Activated effector memory CD4-positive, alpha-beta T cell treated with Interleukin-2 at 50 U/mL for 16 hours (primary cell): ENCODE data around the gene FAM240A.
A peak's percentile ranks its signal among the peaks of the same experiment; 100 is the strongest.

ENCODE experiments used
- DNase-seq: peaks from one replicate; pipeline ENCODE4 v3.0.0-alpha.2; 2020

The FAM240A gene

DNA sequence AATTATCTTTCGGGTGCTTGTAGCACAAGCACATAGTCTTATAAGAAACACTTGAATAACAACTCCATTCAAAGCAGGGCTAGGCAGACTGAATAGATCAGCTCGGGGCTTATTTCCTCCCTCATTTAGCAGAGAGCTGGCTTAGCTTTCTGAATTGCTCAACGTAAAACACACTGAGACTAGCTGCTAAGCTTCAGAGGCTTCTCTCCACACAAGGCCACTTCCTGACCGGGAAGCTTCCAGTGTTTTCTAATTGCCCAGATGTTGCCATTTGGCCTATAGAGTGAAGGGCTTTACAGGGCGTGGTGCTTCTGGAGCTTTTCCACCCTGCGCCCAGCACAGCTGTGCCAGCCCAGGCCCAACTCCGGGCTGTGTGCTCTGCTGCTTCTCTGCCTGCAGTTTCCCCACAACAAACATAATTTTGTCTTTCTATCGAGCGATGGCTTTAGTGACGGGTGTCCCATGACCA is 16.6 kb downstream of the FAM240A start:
- DNase-seq, result no peak

DNA sequence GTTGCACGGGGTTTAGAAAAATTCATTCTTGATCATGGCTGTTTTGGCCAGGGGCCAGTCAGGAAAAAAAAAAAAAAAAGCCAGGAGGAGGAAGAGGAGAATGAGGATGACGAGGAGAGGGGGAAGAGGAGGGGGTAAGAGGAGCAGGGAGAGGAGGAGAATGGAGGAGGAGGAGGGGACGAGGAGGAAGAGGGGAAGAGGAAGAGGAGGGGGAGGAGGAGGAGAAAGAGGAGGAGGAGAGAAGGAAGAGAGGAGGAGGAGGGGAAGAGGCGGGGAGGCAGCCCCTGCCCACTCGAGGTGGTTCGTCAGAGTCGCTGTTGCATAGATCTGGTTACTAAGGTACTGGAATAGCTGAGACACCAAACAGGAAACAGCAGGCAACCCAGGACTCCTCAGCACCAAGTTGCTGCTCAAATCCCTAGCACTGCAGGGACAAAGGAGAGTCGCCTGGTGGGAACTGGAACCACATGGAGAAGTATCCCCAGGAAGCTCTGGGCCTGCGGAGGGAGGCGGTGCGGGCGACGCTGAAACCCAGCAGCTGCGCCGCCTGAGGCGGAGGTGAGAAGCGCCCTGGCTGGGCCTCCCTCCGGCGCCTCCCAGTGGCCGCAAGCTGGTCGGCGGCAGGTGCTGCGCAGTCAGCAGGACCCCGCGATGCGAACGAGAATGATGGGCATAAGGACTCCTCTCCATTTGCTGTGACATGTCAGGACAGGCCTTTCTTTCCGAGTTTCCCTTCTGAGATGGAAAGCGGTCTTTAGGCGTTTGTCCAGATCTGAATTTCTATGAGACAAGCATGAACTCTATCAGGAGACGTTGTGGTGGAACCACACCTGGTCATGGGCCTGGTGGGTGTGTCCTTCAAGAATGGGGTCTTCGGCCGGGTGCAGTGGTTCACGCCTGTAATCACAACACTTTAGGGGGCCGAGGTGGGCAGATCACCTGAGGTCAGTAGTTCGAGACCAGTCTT is 17.5 kb downstream of the FAM240A start:
- peak; percentile 70 for DNase-seq

DNA sequence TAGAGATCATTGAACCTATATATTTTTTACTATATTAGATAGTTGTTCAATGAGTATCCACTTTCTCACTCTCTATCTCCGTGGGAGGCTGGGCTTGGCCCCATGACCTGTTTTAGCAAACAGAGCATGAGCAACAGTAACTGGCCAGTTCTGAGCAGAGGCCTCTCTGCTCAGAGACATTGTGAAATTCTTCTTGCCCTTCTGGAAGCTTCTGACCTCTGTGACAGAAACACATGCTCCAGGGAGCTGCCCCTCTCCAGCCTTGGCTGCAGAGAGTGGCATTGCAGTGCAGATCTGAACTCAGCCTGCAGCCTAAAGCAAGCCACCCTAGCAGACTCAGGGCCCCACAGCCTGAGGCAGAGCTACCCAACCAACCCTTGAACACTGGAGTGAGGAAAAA is 20.5 kb downstream of the FAM240A start:
- DNase-seq, result no peak

DNA sequence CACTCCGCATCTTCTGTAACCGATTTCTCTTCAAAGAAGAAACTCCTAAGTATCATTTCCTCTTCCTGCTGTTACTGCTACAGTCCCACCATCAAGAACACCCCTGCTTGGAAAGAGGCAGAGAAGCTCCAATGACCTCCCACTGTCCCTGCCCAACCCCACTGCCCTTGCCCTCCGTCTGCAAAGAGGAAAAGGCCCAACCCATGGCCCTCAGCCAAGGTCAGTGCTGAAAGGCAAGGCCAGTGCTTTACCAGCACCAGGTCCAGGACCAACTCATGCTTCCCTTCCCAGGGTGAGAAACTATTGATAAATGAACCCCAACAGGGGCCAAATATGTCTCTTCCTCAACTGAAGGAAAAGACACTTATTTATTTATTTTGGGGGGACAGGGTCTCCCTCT is 22.5 kb downstream of the FAM240A start:
- DNase-seq, result no peak

DNA sequence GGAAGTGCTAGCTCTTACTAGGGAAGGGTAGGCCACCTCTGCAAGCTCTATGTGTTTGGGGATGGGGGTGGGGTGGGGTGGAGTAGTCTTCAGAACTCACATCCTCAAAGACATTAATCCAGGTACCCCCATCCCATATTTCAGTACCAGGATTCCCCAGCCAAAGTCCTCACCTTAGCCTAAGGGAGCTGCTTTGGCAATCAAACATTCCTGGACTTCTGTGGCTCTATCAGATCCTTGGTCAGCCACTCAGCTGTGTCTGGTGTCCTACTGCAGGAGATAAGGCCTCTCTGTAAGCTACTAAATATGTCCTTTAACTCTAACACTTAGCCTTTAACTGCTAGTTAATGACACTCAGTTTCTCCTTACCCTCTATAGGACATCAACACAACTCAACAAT is 26.9 kb downstream of the FAM240A start:
- no peak for DNase-seq

DNA sequence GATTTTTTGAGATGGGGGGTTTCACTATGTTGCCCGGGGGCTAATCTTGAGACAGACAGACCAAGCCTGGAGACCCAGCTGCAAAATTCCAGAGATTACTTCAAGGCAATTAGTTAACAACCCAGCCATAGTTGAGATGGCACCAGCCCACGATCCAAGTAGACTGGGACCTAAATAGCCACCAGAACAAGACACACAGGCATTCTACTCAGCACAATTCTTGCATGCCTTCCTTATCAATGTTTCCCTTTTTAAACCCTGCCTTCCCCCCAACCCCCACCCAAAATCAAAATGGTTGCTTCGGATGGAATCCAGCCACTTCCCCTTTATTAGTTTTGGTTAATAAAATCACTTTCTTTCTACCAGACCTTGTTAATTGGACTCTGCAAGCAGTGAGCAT is 28.6 kb downstream of the FAM240A start:
- no peak for DNase-seq

DNA sequence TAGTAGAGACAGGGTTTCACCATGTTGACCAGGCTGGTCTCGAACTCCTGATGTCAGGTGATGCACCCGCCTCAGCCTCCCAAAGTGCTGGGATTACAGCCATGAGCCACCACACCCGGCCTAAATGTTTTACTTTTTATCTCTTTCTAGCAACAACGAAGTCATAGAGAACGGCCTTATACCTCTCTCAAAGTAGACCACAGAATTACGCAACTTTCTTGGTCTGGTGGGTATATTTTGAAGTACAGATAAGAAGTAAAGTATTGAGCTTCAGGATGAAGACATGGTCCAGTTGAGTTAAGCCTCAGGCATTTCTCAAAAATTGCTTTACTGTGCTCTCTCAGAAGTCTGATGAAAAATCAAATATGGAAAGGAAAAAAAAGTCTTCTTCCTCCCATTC is 30.6 kb downstream of the FAM240A start:
- DNase-seq, result no peak

DNA sequence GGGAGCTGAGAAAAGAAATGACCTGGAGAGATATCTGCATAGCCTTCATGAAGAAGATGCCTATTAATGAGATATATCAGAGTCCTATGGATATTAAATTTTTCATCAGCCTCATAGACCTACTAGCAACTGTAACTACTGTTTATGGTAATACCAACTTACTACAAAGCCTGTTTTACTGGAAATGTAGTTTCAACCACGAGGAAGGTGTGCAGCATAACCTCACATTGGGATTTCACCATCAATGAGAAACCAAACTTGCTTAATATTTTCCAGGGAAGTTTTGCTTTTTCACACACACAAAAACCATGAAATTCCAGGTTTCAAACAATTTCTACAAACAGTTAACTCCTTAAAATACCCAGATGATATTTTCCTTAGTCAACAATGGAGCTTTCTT is 31.4 kb downstream of the FAM240A start:
- DNase-seq, result no peak

DNA sequence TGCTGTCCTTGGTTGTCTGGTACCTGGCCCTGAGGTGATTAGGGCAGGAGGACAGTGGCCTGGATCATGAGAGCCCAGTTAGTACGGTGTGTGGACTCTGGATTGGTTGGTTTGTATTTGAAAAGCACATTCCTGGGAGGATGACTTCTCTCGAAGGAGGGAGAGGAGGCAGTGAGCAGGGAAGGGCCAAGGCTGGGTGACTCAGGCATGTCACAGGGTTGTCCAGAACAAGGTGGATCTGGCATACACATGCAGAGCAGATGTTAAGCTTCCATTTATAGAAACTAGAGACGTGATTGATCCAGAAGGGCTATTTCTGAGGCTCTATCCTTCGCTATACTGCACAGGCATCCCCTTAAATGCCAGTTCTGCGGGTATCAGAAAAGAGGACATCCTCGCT is 34.4 kb downstream of the FAM240A start:
- DNase-seq, result no peak

DNA sequence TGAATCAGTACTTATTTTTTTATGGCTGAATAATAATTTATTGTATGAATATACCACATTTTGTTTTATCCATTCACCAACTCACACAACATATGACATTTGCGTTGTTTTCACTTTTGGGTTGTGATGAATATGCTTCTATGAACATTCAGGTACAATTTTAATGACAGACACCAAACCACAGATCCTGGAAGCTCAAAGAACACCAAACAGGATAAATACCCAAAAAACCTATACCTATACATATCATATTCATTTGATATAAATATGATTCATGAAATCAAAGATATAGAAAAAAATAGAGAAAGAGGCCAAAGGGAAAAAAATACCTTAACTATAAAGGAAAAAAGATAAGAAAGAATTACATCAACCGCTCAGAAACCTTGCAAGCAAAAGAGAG is 35.8 kb downstream of the FAM240A start:
- DNase-seq, result no peak

DNA sequence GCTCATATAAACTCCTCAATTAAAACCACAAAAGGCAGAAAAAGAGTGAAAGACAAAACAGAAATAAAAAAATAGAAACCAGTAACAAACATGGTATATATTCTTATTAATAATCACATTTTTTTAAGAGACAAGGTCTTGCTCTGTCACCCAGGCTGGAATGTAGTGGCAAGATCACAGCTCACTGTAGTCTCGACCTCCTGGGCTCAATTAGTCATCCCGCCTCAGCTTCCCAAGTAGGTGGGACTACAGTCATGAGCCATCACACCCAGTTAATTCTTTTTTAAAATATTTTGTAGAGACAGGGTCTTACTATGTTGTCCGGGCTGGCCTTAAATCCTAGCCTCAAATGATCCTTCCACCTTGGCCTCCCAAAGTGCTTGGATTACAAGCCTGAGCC is 37.1 kb downstream of the FAM240A start:
- no peak for DNase-seq

DNA sequence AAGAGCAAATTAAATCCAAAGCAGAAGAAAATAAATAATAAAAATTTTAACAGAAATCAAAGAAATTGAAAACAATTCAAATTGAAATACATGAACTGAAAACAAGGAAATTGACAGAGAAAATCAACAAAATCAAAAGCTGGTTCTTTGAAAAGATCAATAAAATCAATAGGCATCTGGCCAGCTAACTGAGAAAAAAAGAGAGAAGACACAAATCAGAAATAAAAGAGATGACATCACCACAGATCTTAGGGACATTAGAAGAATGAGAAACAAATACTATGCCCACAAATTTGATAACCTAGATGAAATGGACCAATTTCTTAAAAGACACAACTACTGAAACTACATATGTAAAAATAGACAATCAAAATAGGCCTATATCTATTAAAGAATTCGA is 38.8 kb downstream of the FAM240A start:
- DNase-seq, result no peak

DNA sequence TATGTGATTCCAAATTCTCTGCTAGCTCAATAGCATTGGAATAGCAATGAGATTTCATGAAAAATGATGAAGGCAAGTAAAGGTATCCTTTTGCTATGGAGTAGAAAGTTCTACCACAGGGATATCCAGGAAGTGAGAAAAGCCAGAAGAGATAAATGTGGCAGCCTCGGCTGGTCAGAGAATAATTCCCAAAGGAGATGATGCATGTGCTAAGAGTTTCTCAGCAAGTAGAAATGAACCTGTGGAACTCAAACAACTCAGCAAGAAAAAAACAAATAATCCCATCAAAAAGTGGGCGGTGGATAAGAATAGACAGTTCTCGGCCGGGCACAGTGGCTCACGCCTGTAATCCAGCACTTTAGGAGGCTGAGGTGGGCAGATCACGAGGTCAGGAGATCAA is 42.9 kb downstream of the FAM240A start:
- no peak for DNase-seq

DNA sequence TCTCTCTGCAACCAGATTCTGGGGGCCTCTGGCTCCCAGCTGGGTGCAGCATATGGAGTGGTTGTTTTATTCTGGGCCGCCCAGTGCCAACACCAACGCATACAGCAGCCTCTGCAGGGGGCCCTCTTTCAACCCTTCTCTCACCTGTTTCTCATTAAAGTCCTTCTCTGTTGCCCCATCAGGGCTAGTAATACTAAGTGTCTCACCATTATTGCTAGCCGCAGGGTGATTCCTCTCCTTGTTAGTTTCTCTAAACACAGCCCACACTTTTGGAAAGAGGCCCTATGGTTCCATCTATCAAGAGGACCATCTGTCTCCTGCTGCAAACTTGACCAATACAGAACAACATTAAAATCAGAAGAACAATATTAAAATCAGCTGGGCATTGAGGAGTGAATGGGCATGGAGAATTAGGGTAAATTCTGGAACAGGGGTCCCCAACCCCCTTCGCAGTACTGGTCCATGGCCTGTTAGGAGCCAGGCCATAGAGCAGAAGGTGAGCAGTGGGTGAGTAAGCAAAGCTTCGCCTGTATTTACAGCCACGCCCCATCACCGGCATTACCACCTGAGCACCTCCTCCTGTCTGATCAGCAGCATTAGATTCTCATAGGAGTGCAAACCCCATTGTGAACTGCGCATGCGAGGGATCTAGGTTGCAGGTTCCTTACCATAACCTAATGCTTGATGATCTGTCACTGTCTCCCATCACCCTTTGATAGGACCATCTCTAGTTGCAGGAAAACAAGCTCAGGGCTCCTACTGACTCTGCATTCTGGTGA is 44.6 kb downstream of the FAM240A start:
- DNase-seq, result no peak

DNA sequence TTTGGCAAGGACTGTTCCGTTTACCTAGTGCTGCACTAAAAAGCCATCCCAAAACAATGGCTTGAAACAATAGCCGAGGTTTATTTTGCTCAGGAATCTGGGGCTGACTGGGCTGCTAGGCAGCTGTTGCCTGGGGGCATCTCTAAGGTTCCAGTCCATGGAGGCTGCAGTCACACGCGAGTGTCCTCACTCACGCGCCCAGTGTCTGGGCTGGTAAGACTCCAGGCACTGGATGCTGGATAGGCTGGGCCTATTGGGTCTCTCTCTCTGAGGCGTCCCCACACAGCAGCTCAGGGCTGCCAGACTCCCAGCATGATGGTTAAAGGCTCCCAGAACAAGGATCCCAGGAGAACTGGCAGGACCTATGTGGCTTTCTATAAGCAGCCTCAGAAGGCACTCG is 47.0 kb downstream of the FAM240A start:
- DNase-seq, result no peak

DNA sequence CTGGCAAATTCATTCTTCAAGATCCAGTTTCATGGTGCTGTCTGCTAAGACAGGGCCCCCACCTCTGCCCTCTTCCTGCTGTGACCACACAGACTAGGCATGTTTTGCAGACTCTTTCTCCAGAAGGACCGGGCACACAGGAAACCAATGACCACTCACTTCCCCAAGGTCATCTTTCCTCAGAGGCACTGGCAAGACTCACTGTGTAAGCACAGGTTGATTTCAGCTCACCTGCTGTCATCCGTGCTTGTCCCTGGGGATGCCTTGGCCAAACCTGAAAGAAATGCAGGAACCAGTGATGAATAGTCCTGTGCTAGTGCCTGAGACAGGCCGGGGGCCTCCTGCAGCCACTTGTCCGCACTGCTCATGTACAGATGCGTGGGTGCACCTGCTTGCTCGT is 47.7 kb downstream of the FAM240A start:
- DNase-seq, result no peak

DNA sequence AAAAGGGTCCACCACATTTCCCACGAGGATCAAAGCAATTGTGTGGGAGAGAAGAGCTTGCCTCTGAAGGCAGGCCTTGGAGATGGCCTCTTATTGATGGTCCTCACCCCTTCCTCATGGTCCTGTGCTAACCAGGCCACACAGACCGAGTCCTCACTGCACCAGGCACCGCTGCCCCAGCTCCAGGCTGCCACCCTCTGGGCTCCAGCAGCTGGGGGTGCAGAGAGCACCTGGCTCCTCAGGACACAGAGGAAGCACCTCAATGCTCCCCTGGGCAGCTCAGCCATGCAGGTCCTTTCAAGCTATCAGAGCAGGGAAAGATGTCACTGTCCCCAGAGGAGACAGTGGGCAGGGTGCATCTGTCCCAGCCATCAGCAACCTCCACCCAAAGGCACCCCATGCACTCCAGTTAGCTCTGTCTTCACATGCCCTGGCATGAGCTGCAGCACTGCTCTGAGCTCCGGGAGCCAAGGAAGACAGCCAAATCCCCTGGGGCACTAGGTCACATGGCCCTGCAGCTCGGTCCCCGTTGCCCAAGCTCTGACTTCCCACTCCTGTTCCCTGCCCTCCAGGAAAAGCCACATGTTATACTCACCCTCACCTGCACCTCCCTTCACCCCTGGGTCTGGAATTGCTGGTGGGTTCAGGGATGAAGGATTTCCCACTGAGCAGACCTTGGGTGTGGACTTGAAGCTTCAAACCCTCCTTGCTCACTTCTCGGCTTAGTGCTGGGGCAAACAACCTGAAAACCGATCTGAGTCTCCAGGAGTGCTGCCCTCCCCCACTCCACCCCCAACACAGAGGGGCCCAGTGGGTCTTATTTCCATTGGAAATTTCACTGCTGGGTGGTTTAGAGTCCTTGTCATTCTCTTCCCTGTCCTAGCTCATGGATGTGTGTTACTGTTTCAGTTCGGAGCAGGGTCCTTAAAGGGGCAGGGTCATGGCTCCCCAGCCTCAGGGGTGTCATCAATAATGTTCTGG is 48.5 kb downstream of the FAM240A start:
- no peak for DNase-seq

DNA sequence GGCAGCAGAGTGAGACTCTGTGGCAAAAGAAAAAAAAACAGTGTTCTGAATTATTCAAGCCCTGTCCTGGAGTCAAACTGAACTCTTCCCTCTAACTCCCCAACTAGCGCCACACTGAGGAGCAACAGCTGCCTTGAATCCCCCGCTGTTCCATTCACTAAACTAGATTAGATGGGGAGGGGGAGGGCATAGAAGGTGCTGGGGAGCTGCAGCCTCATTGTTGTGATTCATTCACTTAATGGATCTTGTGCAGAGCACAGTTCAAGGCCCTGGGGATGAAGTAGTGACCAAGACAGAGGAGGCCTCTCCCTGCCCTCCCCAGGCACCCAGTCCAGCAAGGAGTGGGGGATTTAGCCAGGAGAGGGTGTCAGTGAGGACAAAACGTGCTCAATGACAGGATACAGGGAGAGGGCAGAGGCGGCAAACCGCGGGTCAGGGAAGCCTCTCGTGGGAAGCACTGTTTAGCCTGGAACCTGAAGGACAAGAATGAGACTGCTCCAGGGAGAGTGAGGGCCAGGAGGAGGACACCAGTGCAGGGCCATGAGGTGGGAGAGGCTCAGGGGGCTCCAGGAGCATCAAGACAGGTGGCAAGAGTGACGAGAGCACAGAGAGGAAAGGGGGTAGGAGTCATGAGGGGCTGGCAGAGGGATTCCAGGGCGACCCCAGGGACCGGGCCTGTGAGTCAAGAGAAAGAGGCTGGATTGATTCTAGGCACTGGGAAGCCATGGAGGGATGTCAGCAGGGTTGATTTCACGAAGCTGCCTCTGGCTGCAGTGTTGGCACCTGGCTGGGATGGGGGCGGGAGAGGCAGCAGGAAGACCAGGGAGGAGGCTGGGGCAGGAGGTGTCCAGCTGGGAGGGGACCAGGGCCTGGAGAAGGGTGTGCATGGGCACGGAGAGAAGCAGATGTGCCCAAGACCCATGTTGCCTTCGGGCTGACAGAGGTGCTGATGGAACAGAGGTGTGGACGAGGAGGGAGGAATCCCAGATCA is 49.7 kb downstream of the FAM240A start:
- no peak for DNase-seq

DNA sequence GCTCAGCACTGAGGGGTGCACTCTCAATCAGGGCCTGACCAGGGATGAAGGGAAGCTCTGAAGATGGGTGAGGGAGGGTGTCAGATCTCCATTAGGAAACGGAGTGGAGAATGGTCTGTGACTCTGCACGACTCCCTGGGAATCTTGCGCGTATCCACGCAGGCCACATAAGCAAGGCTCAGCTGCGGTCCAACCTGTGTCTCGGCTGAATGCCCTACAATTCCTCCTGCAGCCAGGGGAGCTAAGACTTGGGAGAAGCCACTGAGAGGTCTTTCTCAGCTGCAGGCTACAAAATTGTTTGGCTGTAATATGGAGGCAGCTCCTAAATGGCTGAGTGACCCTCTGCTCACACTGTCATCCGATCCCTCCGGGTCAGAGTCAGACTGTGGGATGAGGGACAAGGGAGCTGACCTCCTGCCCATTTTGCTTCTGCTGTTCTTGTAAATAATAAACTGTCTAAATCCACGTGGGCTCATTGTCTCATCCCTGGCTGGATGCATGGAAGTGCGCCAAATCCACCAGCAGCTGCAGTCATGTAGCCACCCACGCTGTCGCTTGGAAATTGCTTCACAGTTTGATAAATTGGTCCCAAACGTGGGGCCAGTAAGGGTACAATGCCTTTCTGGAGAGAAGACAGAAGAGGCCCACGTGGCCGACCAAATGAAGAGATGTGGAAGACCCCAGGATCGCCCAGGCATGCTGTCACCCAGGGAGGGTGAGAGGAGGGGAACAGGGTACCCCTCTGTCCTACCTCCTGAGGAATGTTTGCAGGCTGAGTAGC is 50.6 kb downstream of the FAM240A start:
- DNase-seq, result no peak

DNA sequence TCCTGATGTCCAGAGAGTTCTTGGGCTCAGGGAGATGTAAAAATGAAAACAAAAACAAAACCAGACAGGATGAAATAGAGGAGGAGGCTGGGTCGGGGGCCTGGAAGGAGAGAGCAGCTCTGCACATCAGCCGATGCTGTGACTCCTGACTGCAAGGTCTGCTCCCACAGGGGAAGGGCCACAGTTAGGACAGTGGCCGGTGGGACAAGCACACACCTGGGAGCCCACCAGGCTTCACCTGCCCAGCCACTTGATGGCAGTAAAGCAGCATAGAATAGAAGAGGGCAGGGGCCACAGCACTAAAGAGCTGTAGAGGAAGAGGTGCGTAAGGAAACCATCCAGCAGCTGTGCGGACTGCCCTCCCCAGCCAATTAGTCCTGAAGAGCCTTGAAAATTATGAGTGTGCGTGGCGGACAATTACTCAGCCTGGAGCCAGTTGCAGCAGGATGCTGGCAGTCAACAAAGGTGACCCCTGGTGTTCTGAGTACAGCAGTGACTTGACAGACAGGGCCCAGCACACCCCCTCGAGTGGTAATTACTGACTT is 51.3 kb downstream of the FAM240A start:
- no peak for DNase-seq
